Measurements from ENCODE around the gene PDE1C. TPM values are rescaled to one million over a fixed set of nuclear protein-coding genes. Genes with fewer than 3 reads are reported as not detected.
A peak's percentile ranks its signal among the peaks of the same experiment; 100 is the strongest.

PDE1C gene
- total and polyA plus RNA-seq, 2 of the 4 experiments (the other 2 are of a cell fraction) = 14.2 to 61.5 TPM

GRCh38 chr7:31744294-31744874 lies 325.8 kb downstream of the PDE1C start:
- Histone ChIP-seq H3K23ac (ENCODE audit: low read depth, low read length) (no peak overlapping the region), H2BK120ac (ENCODE audit: low read depth, low read length) (no peak overlapping the region), H4K20me1 (ENCODE audit: insufficient read depth, low read length) (no peaks in the 10 kb centered on the region), H3K56ac (ENCODE audit: extremely low read depth, insufficient read depth, low read length) (no peak overlapping the region), H3K9me3 (ENCODE audit: control insufficient read depth, insufficient read depth, low read length) (no peaks in the 10 kb centered on the region), H3K36me3 (ENCODE audit: control insufficient read depth, insufficient read depth, low read length) (no peaks in the 10 kb centered on the region), H3K9ac (ENCODE audit: low read depth, low read length) (no peak overlapping the region), H3K27ac (ENCODE audit: insufficient read depth, low read length) (no peak overlapping the region), H4K5ac (ENCODE audit: low read depth, low read length) (no peak overlapping the region), H3K27me3 (ENCODE audit: control insufficient read depth, insufficient read depth, low read length) (no peaks in the 10 kb centered on the region), H2AK9ac (replicated peaks; ENCODE audit: low read depth, low read length, poor library complexity) (no peak overlapping the region), H2AFZ (replicated peaks; ENCODE audit: low read length, poor library complexity) (no peak overlapping the region), H2AK5ac (ENCODE audit: low read depth, low read length) (no peak overlapping the region), H3K4ac (ENCODE audit: low read depth, low read length) (no peak overlapping the region), H4K8ac (ENCODE audit: low read depth in 2 of 2, low read length in 2 of 2) (no peak overlapping the region), H3K9me1 (ENCODE audit: insufficient read depth, low read length) (no peaks in the 10 kb centered on the region), H2BK5ac (ENCODE audit: low read depth, low read length, poor library complexity, severe bottlenecking) (no peak overlapping the region), H3K4me1 (ENCODE audit: control insufficient read depth, insufficient read depth, low read length) (peaks cover 3% of the 10 kb centered on the region; the same call in 1 of the 2 replicates), H4K91ac (ENCODE audit: insufficient read depth, low read depth, low read length) (no peak overlapping the region), H3K14ac (replicated peaks; ENCODE audit: low read depth, low read length) (no peak overlapping the region), H3K4me3 (ENCODE audit: insufficient read depth, low read depth, low read length) (no peak overlapping the region), H3K79me1 (ENCODE audit: low read depth in 1 of 2, low read length in 2 of 2) (no peaks in the 10 kb centered on the region), H3K4me2 (ENCODE audit: low read depth, low read length) (no peak overlapping the region), H2BK15ac (ENCODE audit: low read depth, low read length) (no peak overlapping the region), H3K18ac (ENCODE audit: low read depth, low read length) (no peak overlapping the region), H2BK20ac (ENCODE audit: low read depth, low read length) (no peak overlapping the region)
- ChIA-PET POLR2A (ENCODE audit: unreplicated experiment) (no interaction called here), CTCF (interaction anchor here (0.6 to 1.1 kb wide), 5 partner anchors 16 to 735 kb away, joined by 3 to 13 read pairs (median 3); no protein-coding TSS in a partner anchor)
- no TSS peak for BruUV-seq (replicated peaks)
- DNase-seq = peak; percentile 73
- dilution Hi-C loops (cut with HindIII; ENCODE audit: low sequenced_read_pairs, unreplicated experiment) (no loop called here), intact Hi-C loops (cut with micrococcal nuclease) (loop anchor here (1.0 to 5.0 kb wide), 5 partner anchors 326 to 735 kb away; partner anchors contain the start of gene PDE1C), in situ Hi-C loops (cut with MboI; ENCODE audit: low sequenced_read_pairs) (loop anchor here (5.0 to 10.0 kb wide), 3 partner anchors 458 to 738 kb away; no protein-coding TSS in a partner anchor)
- no CpG with 5 or more reads among the region's 4 CpGs for WGBS, 2 experiments (ENCODE audit: extremely low coverage in 2 of 2, insufficient read length in 1 of 2)
- TF ChIP-seq ELK1 (IDR thresholded peaks at IDR 0.05; ENCODE audit: borderline replicate concordance, low read depth, low read length) (no peak), POLR2A (IDR thresholded peaks at IDR 0.05; ENCODE audit: low read depth, low read length) (peak; percentile 45; the same call in 1 of the 2 replicates), USF2 (IDR thresholded peaks at IDR 0.05; ENCODE audit: low read depth, low read length) (no peak), BHLHE40 (IDR thresholded peaks at IDR 0.05; ENCODE audit: low read depth, low read length) (no peak), RAD21 (IDR thresholded peaks at IDR 0.05; ENCODE audit: low read length) (peak; percentile 95), SMC3 (IDR thresholded peaks at IDR 0.05; ENCODE audit: low read depth, low read length) (peak; percentile 97), MXI1 (IDR thresholded peaks at IDR 0.05; ENCODE audit: borderline replicate concordance, low read depth, low read length) (no peak), CTCF (conservative IDR thresholded peaks at IDR 0.05; ENCODE audit: low read depth, low read length) (peak; percentile 91), RFX5 (IDR thresholded peaks at IDR 0.05; ENCODE audit: low read depth, low read length) (no peak), CHD1 (IDR thresholded peaks at IDR 0.05; ENCODE audit: low read depth, low read length) (no peak), RCOR1 (IDR thresholded peaks at IDR 0.05; ENCODE audit: insufficient replicate concordance, low read length) (no peak)
- ATAC-seq (ENCODE audit: low read depth) = peak; percentile 91

Data from IMR-90 (cell line).